HEK293T (cell line): Measurements from ENCODE around the gene GRM7.

Source experiments
- HDGF ChIP-seq: fragments of 450-650 bp; IDR thresholded peaks from 2 replicates; pipeline ENCODE4 v1.6.1; 2017; ENCODE audit warnings: antibody characterized with exemption, borderline replicate concordance
- SP1 ChIP-seq: fragments of 450-650 bp; IDR thresholded peaks from 2 replicates; pipeline ENCODE4 v1.6.1; 2017

- TF ChIP-seq SP1 (no peak), HDGF (no peak)
Measured at GRCh38 chr3:7518456-7518855, 657.5 kb downstream of the GRM7 start.
